Measurements from ENCODE around the gene RIMBP3B. TPM values are rescaled to one million over a fixed set of nuclear protein-coding genes. Genes with fewer than 3 reads are reported as not detected.
"Not testable (repeated sequence)": the region's sequence is repeated elsewhere in the genome, so short reads cannot be mapped to it uniquely, and the experiment has no call there.

The RIMBP3B gene, protein sequence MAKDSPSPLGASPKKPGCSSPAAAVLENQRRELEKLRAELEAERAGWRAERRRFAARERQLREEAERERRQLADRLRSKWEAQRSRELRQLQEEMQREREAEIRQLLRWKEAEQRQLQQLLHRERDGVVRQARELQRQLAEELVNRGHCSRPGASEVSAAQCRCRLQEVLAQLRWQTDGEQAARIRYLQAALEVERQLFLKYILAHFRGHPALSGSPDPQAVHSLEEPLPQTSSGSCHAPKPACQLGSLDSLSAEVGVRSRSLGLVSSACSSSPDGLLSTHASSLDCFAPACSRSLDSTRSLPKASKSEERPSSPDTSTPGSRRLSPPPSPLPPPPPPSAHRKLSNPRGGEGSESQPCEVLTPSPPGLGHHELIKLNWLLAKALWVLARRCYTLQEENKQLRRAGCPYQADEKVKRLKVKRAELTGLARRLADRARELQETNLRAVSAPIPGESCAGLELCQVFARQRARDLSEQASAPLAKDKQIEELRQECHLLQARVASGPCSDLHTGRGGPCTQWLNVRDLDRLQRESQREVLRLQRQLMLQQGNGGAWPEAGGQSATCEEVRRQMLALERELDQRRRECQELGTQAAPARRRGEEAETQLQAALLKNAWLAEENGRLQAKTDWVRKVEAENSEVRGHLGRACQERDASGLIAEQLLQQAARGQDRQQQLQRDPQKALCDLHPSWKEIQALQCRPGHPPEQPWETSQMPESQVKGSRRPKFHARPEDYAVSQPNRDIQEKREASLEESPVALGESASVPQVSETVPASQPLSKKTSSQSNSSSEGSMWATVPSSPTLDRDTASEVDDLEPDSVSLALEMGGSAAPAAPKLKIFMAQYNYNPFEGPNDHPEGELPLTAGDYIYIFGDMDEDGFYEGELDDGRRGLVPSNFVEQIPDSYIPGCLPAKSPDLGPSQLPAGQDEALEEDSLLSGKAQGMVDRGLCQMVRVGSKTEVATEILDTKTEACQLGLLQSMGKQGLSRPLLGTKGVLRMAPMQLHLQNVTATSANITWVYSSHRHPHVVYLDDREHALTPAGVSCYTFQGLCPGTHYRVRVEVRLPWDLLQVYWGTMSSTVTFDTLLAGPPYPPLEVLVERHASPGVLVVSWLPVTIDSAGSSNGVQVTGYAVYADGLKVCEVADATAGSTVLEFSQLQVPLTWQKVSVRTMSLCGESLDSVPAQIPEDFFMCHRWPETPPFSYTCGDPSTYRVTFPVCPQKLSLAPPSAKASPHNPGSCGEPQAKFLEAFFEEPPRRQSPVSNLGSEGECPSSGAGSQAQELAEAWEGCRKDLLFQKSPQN (N-terminal part only)
- 0.13 to 0.68 TPM (median 0.36 TPM) in 3 replicates for total RNA-seq

DNA sequence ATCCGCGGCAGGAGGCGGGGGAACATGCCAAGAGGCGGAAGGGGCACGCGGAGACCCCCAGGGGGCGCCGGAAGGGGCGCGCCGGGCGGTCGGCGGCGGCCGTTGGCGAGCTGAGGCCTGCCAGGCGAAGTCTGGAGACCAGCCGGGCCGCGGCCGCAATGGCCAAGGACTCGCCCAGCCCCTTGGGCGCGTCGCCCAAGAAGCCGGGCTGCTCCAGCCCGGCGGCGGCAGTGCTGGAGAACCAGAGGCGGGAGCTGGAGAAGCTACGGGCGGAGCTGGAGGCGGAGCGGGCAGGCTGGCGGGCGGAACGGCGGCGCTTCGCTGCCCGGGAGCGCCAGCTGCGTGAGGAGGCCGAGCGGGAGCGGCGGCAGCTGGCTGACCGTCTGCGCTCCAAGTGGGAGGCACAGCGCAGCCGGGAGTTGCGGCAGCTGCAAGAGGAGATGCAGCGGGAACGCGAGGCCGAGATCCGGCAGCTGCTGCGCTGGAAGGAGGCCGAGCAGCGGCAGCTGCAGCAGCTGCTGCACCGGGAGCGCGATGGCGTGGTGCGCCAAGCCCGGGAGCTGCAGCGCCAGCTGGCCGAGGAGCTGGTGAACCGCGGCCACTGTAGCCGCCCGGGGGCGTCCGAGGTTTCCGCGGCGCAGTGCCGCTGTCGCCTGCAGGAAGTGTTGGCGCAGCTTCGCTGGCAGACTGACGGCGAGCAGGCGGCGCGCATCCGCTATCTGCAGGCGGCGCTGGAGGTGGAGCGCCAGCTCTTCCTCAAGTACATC, at the start of gene RIMBP3B:
TSS of gene RIMBP3B (plus strand) at position 51 of the 767 bp plus-strand sequence. CDS start at position 159, 108 bp downstream.
- H3K4me3 Mint-ChIP-seq; H3K27me3 Mint-ChIP-seq (ENCODE audit: low read depth); H3K4me1 Mint-ChIP-seq; H3K36me3 Mint-ChIP-seq; H3K27ac Mint-ChIP-seq; H3K9me3 Mint-ChIP-seq; DNase-seq (ENCODE audit: low spot score in 2 of 2, unreplicated experiment in 2 of 2): not testable (repeated sequence)

DNA sequence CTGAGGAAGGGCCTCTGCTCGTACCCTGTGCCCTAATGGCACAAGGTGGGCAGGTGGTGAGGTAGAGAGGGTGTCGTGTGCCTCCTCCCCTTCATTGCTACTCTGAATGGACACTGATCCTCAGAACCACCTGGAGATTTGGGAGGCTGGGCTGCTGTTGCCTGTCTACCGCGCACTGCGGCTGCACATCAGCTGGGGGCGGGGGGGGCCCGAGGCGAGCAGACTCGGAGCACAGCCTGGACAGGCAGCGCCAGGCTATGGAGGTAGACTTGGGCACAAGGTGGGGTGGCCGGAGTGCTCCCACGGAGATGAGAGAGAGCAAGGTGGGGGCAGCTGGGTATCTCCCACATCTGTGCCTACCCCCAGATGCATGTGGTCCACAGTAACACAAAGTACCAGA, 26.0 kb upstream of the RIMBP3B start:
- DNase-seq (ENCODE audit: low spot score in 2 of 2, unreplicated experiment in 2 of 2); H3K4me1 Mint-ChIP-seq; H3K9me3 Mint-ChIP-seq; H3K36me3 Mint-ChIP-seq; H3K27me3 Mint-ChIP-seq (ENCODE audit: low read depth); H3K27ac Mint-ChIP-seq; H3K4me3 Mint-ChIP-seq: not testable (repeated sequence)

DNA sequence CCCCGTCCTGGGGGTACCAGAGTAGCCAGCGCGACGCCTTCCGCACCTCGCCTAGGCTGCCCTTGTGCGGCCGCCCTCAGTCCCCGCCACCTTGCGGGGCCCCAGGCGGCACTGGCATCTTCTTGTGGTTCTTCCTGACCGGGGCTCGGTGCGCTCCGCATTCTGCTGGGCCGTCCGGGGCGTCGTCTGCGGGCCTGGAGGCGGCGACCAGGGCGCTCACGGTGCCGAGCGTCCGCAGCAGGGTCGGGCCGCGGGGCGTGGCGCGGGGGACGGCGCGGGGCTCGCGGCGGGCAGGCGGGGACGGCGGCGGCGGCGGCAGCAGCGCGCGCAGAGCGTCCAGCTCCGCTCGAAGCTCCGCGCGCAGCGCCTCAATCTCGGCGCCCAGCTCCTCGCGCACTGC, 23.0 kb upstream of the RIMBP3B start:
- not testable (repeated sequence) for H3K27me3 Mint-ChIP-seq (ENCODE audit: low read depth); DNase-seq (ENCODE audit: low spot score in 2 of 2, unreplicated experiment in 2 of 2); H3K36me3 Mint-ChIP-seq; H3K9me3 Mint-ChIP-seq; H3K27ac Mint-ChIP-seq; H3K4me3 Mint-ChIP-seq; H3K4me1 Mint-ChIP-seq

DNA sequence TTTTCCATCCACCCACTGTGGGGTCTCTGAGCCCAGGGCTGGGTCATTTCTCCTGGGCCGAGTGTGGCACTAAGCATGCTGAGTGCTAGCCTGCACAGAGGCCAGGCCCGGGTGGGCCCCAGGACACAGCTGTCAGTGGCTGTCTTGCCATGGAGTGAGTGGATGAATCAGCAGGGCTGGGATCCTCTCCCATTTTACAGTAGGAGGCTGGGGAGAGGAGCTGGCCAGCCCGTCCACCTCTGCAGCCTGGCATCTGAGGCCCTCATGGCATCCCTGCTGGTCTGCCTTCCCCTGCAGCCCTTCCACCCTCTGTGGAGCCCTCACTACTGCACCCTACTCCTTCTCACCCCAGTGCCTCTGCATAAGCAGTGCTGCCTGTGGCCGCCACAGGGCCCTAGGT, 21.1 kb upstream of the RIMBP3B start:
- not testable (repeated sequence) for H3K27me3 Mint-ChIP-seq (ENCODE audit: low read depth); H3K4me3 Mint-ChIP-seq; H3K9me3 Mint-ChIP-seq; DNase-seq (ENCODE audit: low spot score in 2 of 2, unreplicated experiment in 2 of 2); H3K27ac Mint-ChIP-seq; H3K36me3 Mint-ChIP-seq; H3K4me1 Mint-ChIP-seq

DNA sequence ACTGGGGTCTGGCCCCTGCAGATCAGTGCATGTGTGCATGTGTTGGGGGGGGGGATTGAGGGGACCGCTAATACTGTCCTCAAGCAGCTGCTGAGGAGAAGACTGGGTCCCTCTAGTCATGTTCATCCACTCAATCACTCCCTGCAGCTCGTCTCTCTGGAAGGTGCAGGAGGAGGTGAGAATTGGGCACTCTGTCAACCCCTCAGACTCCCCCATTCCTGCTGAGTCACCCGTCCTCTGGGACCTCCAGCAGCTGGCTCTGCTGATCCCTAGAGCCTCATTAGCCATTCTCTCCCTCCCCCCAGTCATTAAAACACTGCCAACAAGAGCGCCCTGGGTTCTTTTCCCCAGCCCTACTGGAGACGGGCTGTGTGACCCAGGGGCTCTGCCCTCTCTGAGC, 20.5 kb upstream of the RIMBP3B start:
- not testable (repeated sequence) for H3K36me3 Mint-ChIP-seq; H3K27me3 Mint-ChIP-seq (ENCODE audit: low read depth); H3K4me1 Mint-ChIP-seq; H3K9me3 Mint-ChIP-seq; H3K4me3 Mint-ChIP-seq; H3K27ac Mint-ChIP-seq; DNase-seq (ENCODE audit: low spot score in 2 of 2, unreplicated experiment in 2 of 2)

- not testable (repeated sequence) for H3K36me3 Mint-ChIP-seq; H3K4me3 Mint-ChIP-seq; H3K27ac Mint-ChIP-seq; H3K9me3 Mint-ChIP-seq; DNase-seq (ENCODE audit: low spot score in 2 of 2, unreplicated experiment in 2 of 2); H3K4me1 Mint-ChIP-seq; H3K27me3 Mint-ChIP-seq (ENCODE audit: low read depth)
Observed at GRCh38 chr22:21363803-21364202, 19.7 kb upstream of the RIMBP3B start.

GRCh38 chr22:21364362-21364761, 19.2 kb upstream of the RIMBP3B start:
- H3K27me3 Mint-ChIP-seq (ENCODE audit: low read depth) = not testable (repeated sequence)

GRCh38 chr22:21365337-21365736, 18.2 kb upstream of the RIMBP3B start:
- DNase-seq (ENCODE audit: low spot score in 2 of 2, unreplicated experiment in 2 of 2); H3K9me3 Mint-ChIP-seq; H3K4me3 Mint-ChIP-seq; H3K27ac Mint-ChIP-seq; H3K36me3 Mint-ChIP-seq; H3K4me1 Mint-ChIP-seq; H3K27me3 Mint-ChIP-seq (ENCODE audit: low read depth): not testable (repeated sequence)

More at GRCh38 chr22:21364362-21364761, 19.2 kb upstream of the RIMBP3B start:
- H3K9me3 Mint-ChIP-seq; H3K4me3 Mint-ChIP-seq; H3K36me3 Mint-ChIP-seq; H3K4me1 Mint-ChIP-seq; DNase-seq (ENCODE audit: low spot score in 2 of 2, unreplicated experiment in 2 of 2); H3K27ac Mint-ChIP-seq: not testable (repeated sequence)

GRCh38 chr22:21368603-21369310, 14.8 kb upstream of the RIMBP3B start:
- not testable (repeated sequence) for H3K9me3 Mint-ChIP-seq; H3K27ac Mint-ChIP-seq; H3K27me3 Mint-ChIP-seq (ENCODE audit: low read depth); H3K36me3 Mint-ChIP-seq; DNase-seq (ENCODE audit: low spot score in 2 of 2, unreplicated experiment in 2 of 2); H3K4me1 Mint-ChIP-seq; H3K4me3 Mint-ChIP-seq

- H3K27ac Mint-ChIP-seq; H3K4me3 Mint-ChIP-seq; H3K9me3 Mint-ChIP-seq; H3K36me3 Mint-ChIP-seq; H3K4me1 Mint-ChIP-seq; H3K27me3 Mint-ChIP-seq (ENCODE audit: low read depth); DNase-seq (ENCODE audit: low spot score in 2 of 2, unreplicated experiment in 2 of 2): not testable (repeated sequence)
Observed at GRCh38 chr22:21375880-21376279, 7.7 kb upstream of the RIMBP3B start.

- not testable (repeated sequence) for H3K4me3 Mint-ChIP-seq; H3K9me3 Mint-ChIP-seq; H3K27ac Mint-ChIP-seq; H3K36me3 Mint-ChIP-seq; DNase-seq (ENCODE audit: low spot score in 2 of 2, unreplicated experiment in 2 of 2); H3K4me1 Mint-ChIP-seq; H3K27me3 Mint-ChIP-seq (ENCODE audit: low read depth)
Observed at GRCh38 chr22:21384468-21385357, 1.2 kb downstream of the RIMBP3B start.

- H3K9me3 Mint-ChIP-seq; H3K27ac Mint-ChIP-seq; H3K36me3 Mint-ChIP-seq; H3K4me3 Mint-ChIP-seq; H3K27me3 Mint-ChIP-seq (ENCODE audit: low read depth); DNase-seq (ENCODE audit: low spot score in 2 of 2, unreplicated experiment in 2 of 2); H3K4me1 Mint-ChIP-seq: not testable (repeated sequence)
Observed at GRCh38 chr22:21389480-21389879, 5.9 kb downstream of the RIMBP3B start.
